ENCODE data around the gene WDR41. TPM values are rescaled to one million over a fixed set of nuclear protein-coding genes. Genes with fewer than 3 reads are reported as not detected.
"Not testable (repeated sequence)": the region's sequence is repeated elsewhere in the genome, so short reads cannot be mapped to it uniquely, and the experiment has no call there.

Gene WDR41
- total and polyA plus RNA-seq, 8 donors = 7.4 to 27.4 (median 17.8) TPM

GRCh38 chr5:77483682-77484081 is 8.4 kb downstream of the WDR41 start:
- 95 to 96% methylated on average over 2 of the region's 2 CpGs for WGBS, 2 donors
- DNase-seq = no peak
- no peak for FAIRE-seq
- intact Hi-C loops (cut with DNase I) = no loop called here
- ATAC-seq = no peak
- H3K36me3 ChIP-seq = peaks cover 0 to 6% (median 4%) of the 10 kb centered on the region in 3 donors
- no peak overlapping the region for H3K27ac ChIP-seq
- H3K27me3 ChIP-seq = no peaks in the 10 kb centered on the region
- no peak overlapping the region for H3K4me3 ChIP-seq
- peaks cover 0 to 12% (median 7%) of the 10 kb centered on the region in 3 donors for H3K4me1 ChIP-seq
- no peak for TF ChIP-seq CTCF (IDR thresholded peaks at IDR 0.05)
- no peaks in the 10 kb centered on the region for H3K9me3 ChIP-seq

GRCh38 chr5:77475041-77475440 is 17.1 kb downstream of the WDR41 start:
- intact Hi-C loops (cut with DNase I); H3K36me3 ChIP-seq; H3K27me3 ChIP-seq; H3K27ac ChIP-seq; H3K4me1 ChIP-seq; H3K9me3 ChIP-seq; ATAC-seq; H3K4me3 ChIP-seq; FAIRE-seq: not testable (repeated sequence)
- peak in 1 of 6 donors; percentile 25 for DNase-seq
- WGBS, 2 donors = 97 to 98% methylated on average over 10 to 11 of the region's 11 CpGs

GRCh38 chr5:77468875-77469274 is 23.2 kb downstream of the WDR41 start:
- H3K4me1 ChIP-seq; intact Hi-C loops (cut with DNase I); H3K36me3 ChIP-seq; H3K4me3 ChIP-seq; FAIRE-seq; ATAC-seq; H3K27me3 ChIP-seq; H3K27ac ChIP-seq; H3K9me3 ChIP-seq; DNase-seq: not testable (repeated sequence)
- 90 to 95% methylated on average over 3 of the region's 3 CpGs for WGBS, 2 donors

- FAIRE-seq = no peak
- WGBS, 2 donors = 97 to 98% methylated on average over 1 of the region's 1 CpG
- Histone ChIP-seq H3K4me1 (peaks cover 9 to 10% (median 10%) of the 10 kb centered on the region in 3 donors), H3K36me3 (no peaks in the 10 kb centered on the region), H3K27me3 (no peaks in the 10 kb centered on the region), H3K27ac (no peak overlapping the region), H3K4me3 (no peak overlapping the region), H3K9me3 (no peaks in the 10 kb centered on the region)
- no peak for ATAC-seq
- TF ChIP-seq CTCF (IDR thresholded peaks at IDR 0.05) = no peak
- intact Hi-C loops (cut with DNase I) = no loop called here
- DNase-seq = no peak
Observed at GRCh38 chr5:77463905-77464304, 28.2 kb downstream of the WDR41 start.

GRCh38 chr5:77461287-77461686 is 30.8 kb downstream of the WDR41 start:
- Histone ChIP-seq H3K4me3 (no peak overlapping the region), H3K4me1 (peaks cover 7 to 10% (median 8%) of the 10 kb centered on the region in 3 donors), H3K9me3 (no peaks in the 10 kb centered on the region), H3K27ac (no peak overlapping the region), H3K36me3 (no peaks in the 10 kb centered on the region), H3K27me3 (no peaks in the 10 kb centered on the region)
- no peak for DNase-seq
- 89 to 90% methylated on average over 5 of the region's 5 CpGs for WGBS, 2 donors
- intact Hi-C loops (cut with DNase I) = no loop called here
- FAIRE-seq = no peak
- TF ChIP-seq CTCF (IDR thresholded peaks at IDR 0.05) = no peak
- peak in 1 of 4 donors; percentile 86 for ATAC-seq

GRCh38 chr5:77454123-77454522 is 38.0 kb downstream of the WDR41 start:
- Histone ChIP-seq H3K9me3 (no peaks in the 10 kb centered on the region), H3K4me3 (no peak overlapping the region), H3K27me3 (no peaks in the 10 kb centered on the region), H3K27ac (no peak overlapping the region), H3K4me1 (no peaks in the 10 kb centered on the region), H3K36me3 (peaks cover 0 to 5% (median 0%) of the 10 kb centered on the region in 3 donors)
- no peak for TF ChIP-seq CTCF (IDR thresholded peaks at IDR 0.05)
- ATAC-seq (no peak), FAIRE-seq (no peak), DNase-seq (no peak)
- WGBS, 2 donors = 92 to 97% methylated on average over 3 of the region's 3 CpGs
- intact Hi-C loops (cut with DNase I) = no loop called here
